GM12878 (cell line): ENCODE measurements around the gene TIMP3. TPM values are rescaled to one million over a fixed set of nuclear protein-coding genes. Genes with fewer than 3 reads are reported as not detected.

Experiments
- ATAC-seq: fragments of 200-7000 bp; cut with Tn5 transposase; 3 replicates; pipeline ENCODE4 v1.9.1; 2020; ENCODE audit warnings: mild to moderate bottlenecking, moderate library complexity
- BruUV-seq: library from RNA; stranded (reverse); fragments of 400-500 nt; replicated peaks from 2 replicates; lab custom pipeline; 2021; lab: Mats Ljungman, UMichigan
- CTCF ChIA-PET: fragments of 300-600 bp; sonication (Branson Sonifier 250); formaldehyde crosslinking; extraction: SDS; loops from one replicate; lab custom pipeline; 2021; ENCODE audit warnings: inconsistent platforms; lab: Yijun Ruan, JAX
- POLR2A ChIA-PET: fragments of 350-600 bp; formaldehyde crosslinking; extraction: SDS; loops from one replicate; lab custom pipeline; 2021; ENCODE audit warnings: inconsistent platforms; lab: Charles Lee
- RAD21 ChIA-PET: fragments of 300-600 bp; sonication (Branson Sonifier 250); formaldehyde crosslinking; loops from one replicate; lab custom pipeline; 2023; ENCODE audit warnings: antibody characterized with exemption; ENCODE audit not compliant: unreplicated experiment; lab: Charles Lee
- SMC1A ChIA-PET: fragments of 300-600 bp; sonication (Branson Sonifier 250); formaldehyde crosslinking; loops from one replicate; lab custom pipeline; 2023; ENCODE audit not compliant: unreplicated experiment, uncharacterized antibody; lab: Charles Lee
- DNase-seq: peaks from one replicate; pipeline ENCODE4 v3.0.0-alpha.2; 2011; ENCODE audit warnings: low read depth, low spot score
- FAIRE-seq: peaks from 3 replicates; lab custom pipeline; 2011; peaks lifted over from hg19 to GRCh38; lab: Jason Lieb, UNC
- H2AFZ ChIP-seq: 2 replicates; pipeline ENCODE4 v1.6.0; 2011; ENCODE audit warnings: low read depth, low read length, control low read depth; ENCODE audit not compliant: control insufficient read depth
- H3K27ac ChIP-seq: 2 replicates; pipeline ENCODE4 v1.5.1; 2011; ENCODE audit warnings: control low read depth; ENCODE audit not compliant: control insufficient read depth, insufficient read depth
- H3K27me3 ChIP-seq, 2 experiments: replicated peaks in 1 of 2; 2 replicates each; pipeline versions ENCODE4 v1.6.0 to v1.6.1; 2011; ENCODE audit warnings: low read length in 1 of 2; ENCODE audit not compliant: control insufficient read depth in 2 of 2, insufficient read depth in 2 of 2
- H3K36me3 ChIP-seq, 2 experiments: 2 replicates each; pipeline ENCODE4 v1.5.1; 2011; ENCODE audit warnings: low read length in 1 of 2; ENCODE audit not compliant: control insufficient read depth in 2 of 2, insufficient read depth in 2 of 2
- H3K4me1 ChIP-seq: 2 replicates; pipeline ENCODE4 v1.6.1; 2011; ENCODE audit warnings: mild to moderate bottlenecking, low read length, moderate library complexity, mixed read lengths; ENCODE audit not compliant: control insufficient read depth, insufficient read depth
- H3K4me2 ChIP-seq: 2 replicates; pipeline ENCODE4 v1.6.0; 2011; ENCODE audit warnings: control low read depth; ENCODE audit not compliant: control insufficient read depth, insufficient read depth
- H3K4me3 ChIP-seq: fragments of 200-600 bp; sonication (generic); 2 replicates; pipeline ENCODE4 v1.5.1; 2016
- H3K79me2 ChIP-seq: 2 replicates; pipeline ENCODE4 v1.6.0; 2011; ENCODE audit warnings: low read length; ENCODE audit not compliant: control insufficient read depth, insufficient read depth
- H3K9ac ChIP-seq: 2 replicates; pipeline ENCODE4 v1.8.0; 2011; ENCODE audit warnings: low read length, control low read depth, mixed read lengths; ENCODE audit not compliant: control insufficient read depth, insufficient read depth
- H3K9me3 ChIP-seq: replicated peaks from 3 replicates; pipeline ENCODE4 v1.5.1; 2011; ENCODE audit warnings: mild to moderate bottlenecking, low read length; ENCODE audit not compliant: control insufficient read depth, insufficient read depth
- H4K20me1 ChIP-seq: 2 replicates; pipeline ENCODE4 v1.6.0; 2011; ENCODE audit not compliant: control insufficient read depth, insufficient read depth
- ATF7 ChIP-seq: fragments of 450-650 bp; IDR thresholded peaks from 2 replicates; pipeline ENCODE4 v1.6.1; 2016; ENCODE audit warnings: low read depth, mild to moderate bottlenecking
- CREM ChIP-seq: IDR thresholded peaks from 2 replicates; pipeline ENCODE4 v1.6.1; 2014; ENCODE audit warnings: antibody characterized with exemption, low read depth
- PKNOX1 ChIP-seq: fragments of 450-650 bp; IDR thresholded peaks from 2 replicates; pipeline ENCODE4 v1.6.1; 2016; ENCODE audit warnings: mild to moderate bottlenecking
- RFX5 ChIP-seq: IDR thresholded peaks from 2 replicates; pipeline ENCODE4 v1.6.1; 2011; ENCODE audit warnings: low read depth, low read length, improper control_type of control experiment
- SIX5 ChIP-seq: IDR thresholded peaks from 2 replicates; pipeline ENCODE4 v1.6.1; 2011; ENCODE audit warnings: mild to moderate bottlenecking, low read depth, low read length, moderate library complexity; ENCODE audit not compliant: severe bottlenecking
- ZBTB40 ChIP-seq: fragments of 450-650 bp; IDR thresholded peaks from 2 replicates; pipeline ENCODE4 v1.6.1; 2016; ENCODE audit warnings: mild to moderate bottlenecking, moderate library complexity, borderline replicate concordance
- ZNF274 ChIP-seq: IDR thresholded peaks from one replicate; pipeline ENCODE4 v1.8.0; 2011; ENCODE audit not compliant: insufficient read length, insufficient read depth
- ZNF622 ChIP-seq: fragments of 450-650 bp; IDR thresholded peaks from 2 replicates; pipeline ENCODE4 v1.6.1; 2017; ENCODE audit warnings: mild to moderate bottlenecking, inconsistent platforms
- WGBS: methylation state at CpG from one replicate; pipeline ENCODE4 v1.1.6; 2016; ENCODE audit warnings: low lambda C conversion rate; ENCODE audit not compliant: insufficient replicate concordance, insufficient coverage; ENCODE audit errors: missing lambda C conversion rate; 5-methylcytosine and 5-hydroxymethylcytosine counted together
- in situ Hi-C: fragments of 300-500 bp; cut with MboI; formaldehyde crosslinking; loops from 9 replicates; pipeline ENCODE4 v1.14.3; 2018; ENCODE audit warnings: mixed read lengths
- intact Hi-C: fragments of 100-400 bp; cut with micrococcal nuclease; formaldehyde crosslinking; loops from one replicate; pipeline ENCODE4 v1.14.2; 2022; ENCODE audit not compliant: unreplicated experiment
- polyA plus RNA-seq, 11 experiments: library from polyadenylated mRNA; depleted of rRNA in 4 of 11; unstranded in 6 of 11; stranded (reverse) in 5 of 11; fragments of >200 nt; fragmentation: Nextera tagmentation in 4 of 11; fragmentation: Illumina TruSeq in 1 of 11; extraction: Ambion mirVana in 4 of 11; extraction: Trizol in 1 of 11; gene quantifications; 1 replicate in 1 of 11; 2 replicates in 10 of 11; pipeline versions ENCODE4 v1.2.1 to v1.2.3, GENCODE V29; 2011 to 2016; ENCODE audit warnings: inconsistent platforms in 2 of 11, missing spikeins in 2 of 11, low read depth in 1 of 11
- total RNA-seq, 4 experiments: library from RNA; depleted of rRNA in 3 of 4; stranded (reverse); fragments of >200 nt in 3 of 4; fragmentation: Illumina TruSeq in 1 of 4; extraction: Trizol in 1 of 4; gene quantifications; 2 replicates each; pipeline versions ENCODE4 v1.2.1 to v1.2.3, GENCODE V29; 2013 to 2021

TIMP3 gene
- total and polyA plus RNA-seq, 10 of the 15 experiments (the other 5 are each of a cell fraction or from before 2014, with no cell fraction given) = 0.01 to 0.74 (median 0.27) TPM; not detected in 5

DNA sequence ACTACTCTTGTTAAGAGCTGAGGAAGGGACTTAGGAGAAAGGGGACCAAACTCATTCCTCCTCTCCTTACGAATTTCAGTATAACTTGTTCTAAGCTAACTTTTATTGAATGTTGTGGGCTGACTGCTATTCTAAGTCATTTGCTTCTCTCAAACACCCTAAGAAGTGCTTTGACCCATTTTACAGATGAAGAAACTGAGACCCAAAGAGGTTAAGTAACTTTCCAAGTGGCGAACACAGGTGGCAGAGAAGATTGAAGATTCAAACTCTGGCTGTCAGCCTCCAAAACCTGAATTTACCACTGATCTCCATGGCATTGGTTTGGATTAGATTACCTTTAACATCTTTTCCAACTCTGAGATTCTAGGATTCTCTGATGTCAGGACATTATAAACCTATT lies 52.2 kb downstream of the TIMP3 start:
- H3K4me2 ChIP-seq = no peak overlapping the region
- SMC1A ChIA-PET = no interaction called here

More for the DNA sequence above, 52.2 kb downstream of the TIMP3 start:
- CTCF ChIA-PET = interaction anchor here (1.5 kb wide), 1 partner anchor 8 kb away, joined by 4 read pairs; no protein-coding TSS in a partner anchor
- Histone ChIP-seq H2AFZ (no peak overlapping the region), H3K4me1 (no peaks in the 10 kb centered on the region), H3K27ac (no peak overlapping the region), H3K36me3 (no peaks in the 10 kb centered on the region), H3K79me2 (no peaks in the 10 kb centered on the region), H3K4me3 (no peak overlapping the region), H4K20me1 (no peaks in the 10 kb centered on the region; the same call in 1 of the 2 replicates)
- in situ Hi-C loops = no loop called here
- POLR2A ChIA-PET = no interaction called here
- WGBS = 0% methylated on average over 2 of the region's 2 CpGs
- ATAC-seq (no peak), FAIRE-seq (no peak), DNase-seq (no peak)
- RAD21 ChIA-PET = no interaction called here
- BruUV-seq = no TSS peak
- intact Hi-C loops = no loop called here
- TF ChIP-seq CREM (no peak), SIX5 (no peak), ZNF622 (no peak), RFX5 (no peak), ZBTB40 (no peak), PKNOX1 (no peak), ZNF274 (no peak), ATF7 (no peak)
- TF ChIP-seq, all 136 proteins: peak for 0
- peaks cover 0 to 4% of the 10 kb centered on the region in 2 experiments; a peak in 2 of 4 replicates for H3K27me3 ChIP-seq
- H3K9me3 ChIP-seq = no peaks in the 10 kb centered on the region
- no peak overlapping the region for H3K9ac ChIP-seq
